K562 (cell line): ENCODE measurements around the gene TTC13. TPM values are rescaled to one million over a fixed set of nuclear protein-coding genes. Genes with fewer than 3 reads are reported as not detected.

Source experiments
- CHD4 ChIP-seq: fragments of 200-600 bp; sonication (generic); IDR thresholded peaks from 3 replicates; pipeline ENCODE4 v1.6.1; 2012; ENCODE audit warnings: low read depth, mild to moderate bottlenecking, mixed read lengths, low read length, inconsistent platforms; ENCODE audit not compliant: insufficient read depth, insufficient replicate concordance, poor library complexity, severe bottlenecking
- EZH2 ChIP-seq: IDR thresholded peaks from 2 replicates; pipeline ENCODE4 v1.6.1; 2012; ENCODE audit warnings: low read depth, mild to moderate bottlenecking, inconsistent platforms, low read length, borderline replicate concordance
- GABPB1 ChIP-seq: sonication (generic); formaldehyde crosslinking; IDR thresholded peaks from 2 replicates; pipeline ENCODE4 v1.8.0; 2022; ENCODE audit warnings: mild to moderate bottlenecking, missing genetic modification reagents
- HNRNPLL ChIP-seq: fragments of 200-400 bp; formaldehyde crosslinking; IDR thresholded peaks from 2 replicates; pipeline ENCODE4 v1.6.1; 2017; ENCODE audit warnings: low read length, low read depth, mild to moderate bottlenecking; ENCODE audit not compliant: poor library complexity, severe bottlenecking
- MAFF ChIP-seq: IDR thresholded peaks from 2 replicates; pipeline ENCODE4 v1.6.1; 2012; ENCODE audit warnings: low read length, improper control_type of control experiment
- MAFG ChIP-seq: fragments of 450-650 bp; conservative IDR thresholded peaks from 2 replicates; pipeline ENCODE4 v1.6.1; 2016; ENCODE audit warnings: missing genetic modification characterization, missing compliant biosample characterization
- NFE2L1 ChIP-seq: fragments of 450-650 bp; IDR thresholded peaks from 2 replicates; pipeline ENCODE4 v1.6.1; 2016; ENCODE audit warnings: missing genetic modification characterization, low read depth, mild to moderate bottlenecking, missing compliant biosample characterization, moderate library complexity, borderline replicate concordance
- RERE ChIP-seq: sonication (generic); formaldehyde crosslinking; IDR thresholded peaks from 2 replicates; pipeline ENCODE4 v1.8.0; 2023; ENCODE audit warnings: missing genetic modification reagents, mild to moderate bottlenecking, borderline replicate concordance
- STAG1 ChIP-seq: sonication (generic); formaldehyde crosslinking; IDR thresholded peaks from 2 replicates; pipeline ENCODE4 v1.5.0; 2020; ENCODE audit warnings: missing genetic modification reagents, borderline replicate concordance
- ZBTB40 ChIP-seq, 2 experiments: fragments of 450-650 bp in 1 of 2; sonication (generic) in 1 of 2; formaldehyde crosslinking in 1 of 2; IDR thresholded peaks; 2 replicates each; pipeline versions ENCODE4 v1.7.1 to v1.9.0; 2016 to 2022; ENCODE audit warnings: inconsistent platforms in 1 of 2, mild to moderate bottlenecking in 1 of 2, missing genetic modification reagents in 1 of 2
- polyA plus RNA-seq, 8 experiments: library from polyadenylated mRNA; depleted of rRNA in 4 of 8; stranded (reverse) in 5 of 8; unstranded in 3 of 8; fragments of >200 nt; fragmentation: Nextera tagmentation in 2 of 8; fragmentation: Illumina TruSeq in 1 of 8; extraction: Ambion mirVana in 2 of 8; extraction: Trizol in 1 of 8; gene quantifications; 2 replicates each; pipeline versions ENCODE4 v1.2.1 to v1.2.3, GENCODE V29; 2011 to 2014; ENCODE audit warnings: inconsistent platforms in 1 of 8, missing spikeins in 1 of 8
- total RNA-seq, 7 experiments: library from RNA; depleted of rRNA in 6 of 7; stranded (reverse); fragments of >200 nt in 6 of 7; fragmentation: Illumina TruSeq in 2 of 7; extraction: Trizol in 2 of 7; gene quantifications; 2 replicates each; pipeline versions ENCODE4 v1.2.1 to v1.2.3, GENCODE V29; 2011 to 2021; ENCODE audit warnings: low replicate concordance in 1 of 7

TTC13 gene
- total and polyA plus RNA-seq, 9 of the 15 experiments (the other 6 are each of a cell fraction or from before 2014, with no cell fraction given): 1.7 to 13.8 (median 9.6) TPM

GRCh38 chr1:230858918-230859729 is 119.5 kb downstream of the TTC13 start (continued):
- TF ChIP-seq ZBTB40 (IDR thresholded peaks at IDR 0.05): no peak
- no peak for TF ChIP-seq ZBTB40 (CRISPR knock-in tag; IDR thresholded peaks at IDR 0.05)
- no peak for TF ChIP-seq GABPB1 (CRISPR knock-in tag)
- no peak for TF ChIP-seq MAFF
- no peak for TF ChIP-seq STAG1 (CRISPR knock-in tag)
- TF ChIP-seq CHD4: no peak
- no peak for TF ChIP-seq NFE2L1 (tag)
- TF ChIP-seq MAFG (tag): no peak
- no peak for TF ChIP-seq RERE (CRISPR knock-in tag)
- TF ChIP-seq EZH2: no peak
- no peak for TF ChIP-seq HNRNPLL
